HepG2 (cell line): Measurements from ENCODE around the gene MCTS1. TPM values are rescaled to one million over a fixed set of nuclear protein-coding genes. Genes with fewer than 3 reads are reported as not detected.

Source experiments
- JARID2 ChIP-seq: sonication (generic); formaldehyde crosslinking; IDR thresholded peaks from 2 replicates; pipeline ENCODE4 v1.8.1; 2023; ENCODE audit warnings: missing genetic modification reagents, inconsistent platforms; ENCODE audit not compliant: insufficient replicate concordance
- KDM4B ChIP-seq: sonication (generic); formaldehyde crosslinking; IDR thresholded peaks from 2 replicates; pipeline ENCODE4 v1.4.0; 2020; ENCODE audit warnings: missing genetic modification reagents
- MBNL3 ChIP-seq: fragments of 250-450 bp; sonication (Bioruptor Pico); conservative IDR thresholded peaks from 2 replicates; pipeline ENCODE4 v1.8.0; 2022; ENCODE audit warnings: mild to moderate bottlenecking, inconsistent platforms
- NRL ChIP-seq: sonication (generic); formaldehyde crosslinking; IDR thresholded peaks from 2 replicates; pipeline ENCODE4 v1.5.0; 2020; ENCODE audit warnings: missing genetic modification reagents, mild to moderate bottlenecking, moderate library complexity, borderline replicate concordance
- RFXAP ChIP-seq: sonication (generic); formaldehyde crosslinking; IDR thresholded peaks from 2 replicates; pipeline ENCODE4 v1.4.0; 2020; ENCODE audit warnings: missing genetic modification reagents, borderline replicate concordance
- SP1 ChIP-seq, 2 experiments: fragments of 450-650 bp in 1 of 2; sonication (generic) in 1 of 2; formaldehyde crosslinking in 1 of 2; IDR thresholded peaks; 2 replicates each; pipeline versions ENCODE4 v1.4.0 to v1.6.1; 2016 to 2020; ENCODE audit warnings: missing genetic modification reagents in 1 of 2
- TBX3 ChIP-seq: fragments of 450-650 bp; IDR thresholded peaks from 2 replicates; pipeline ENCODE4 v1.6.1; 2017; ENCODE audit warnings: antibody characterized with exemption, mild to moderate bottlenecking, inconsistent platforms, borderline replicate concordance
- ZNF264 ChIP-seq: sonication (generic); formaldehyde crosslinking; IDR thresholded peaks from 2 replicates; pipeline ENCODE4 v1.4.0; 2020; ENCODE audit warnings: missing genetic modification reagents
- ZNF552 ChIP-seq: sonication (generic); formaldehyde crosslinking; IDR thresholded peaks from 2 replicates; pipeline ENCODE4 v1.9.0; 2022; ENCODE audit warnings: missing genetic modification reagents, mild to moderate bottlenecking, borderline replicate concordance
- ZNF577 ChIP-seq: sonication (generic); formaldehyde crosslinking; IDR thresholded peaks from 2 replicates; pipeline ENCODE4 v1.4.0; 2020; ENCODE audit warnings: mild to moderate bottlenecking, low read depth, missing genetic modification reagents, borderline replicate concordance
- polyA plus RNA-seq, 8 experiments: library from polyadenylated mRNA; depleted of rRNA in 3 of 8; stranded (reverse) in 7 of 8; unstranded in 1 of 8; fragments of >200 nt; fragmentation: Illumina TruSeq in 4 of 8; extraction: Trizol in 4 of 8; gene quantifications; 2 replicates each; pipeline versions ENCODE4 v1.2.1 to v1.2.3, GENCODE V29; 2011 to 2016; ENCODE audit warnings: low read depth in 4 of 8, missing spikeins in 1 of 8, mixed read lengths in 1 of 8; ENCODE audit not compliant: insufficient read depth in 1 of 8
- total RNA-seq, 5 experiments: library from RNA; depleted of rRNA; stranded (reverse); fragments of >200 nt; fragmentation: Illumina TruSeq; extraction: Trizol; gene quantifications; 2 replicates each; pipeline ENCODE4 v1.2.3, GENCODE V29; 2016; ENCODE audit warnings: low read depth in 1 of 5
- TF ChIP-seq, protein P1 (sequence below), 2 experiments: fragments of 450-650 bp in 1 of 2; sonication (generic) in 1 of 2; formaldehyde crosslinking in 1 of 2; IDR thresholded peaks; 2 replicates each; pipeline versions ENCODE4 v1.6.1 to v1.8.0; 2016 to 2022; ENCODE audit warnings: antibody characterized with exemption in 1 of 2, mild to moderate bottlenecking in 1 of 2, missing genetic modification reagents in 1 of 2
- TF ChIP-seq, protein P2 (sequence below): IDR thresholded peaks from 2 replicates; pipeline ENCODE4 v1.6.1; 2012; ENCODE audit warnings: low read depth, low read length, improper control_type of control experiment
- TF ChIP-seq, protein P3 (sequence below): IDR thresholded peaks from 2 replicates; pipeline ENCODE4 v1.6.1; 2012; ENCODE audit warnings: inconsistent platforms
- TF ChIP-seq, protein P4 (sequence below): sonication (generic); formaldehyde crosslinking; IDR thresholded peaks from 2 replicates; pipeline ENCODE4 v1.5.0; 2020; ENCODE audit warnings: mild to moderate bottlenecking, missing genetic modification reagents

MCTS1 gene
- total and polyA plus RNA-seq, 2 of the 13 experiments (the other 11 are each of a cell fraction or from before 2014, with no cell fraction given), result 30.1 to 59.0 TPM

DNA sequence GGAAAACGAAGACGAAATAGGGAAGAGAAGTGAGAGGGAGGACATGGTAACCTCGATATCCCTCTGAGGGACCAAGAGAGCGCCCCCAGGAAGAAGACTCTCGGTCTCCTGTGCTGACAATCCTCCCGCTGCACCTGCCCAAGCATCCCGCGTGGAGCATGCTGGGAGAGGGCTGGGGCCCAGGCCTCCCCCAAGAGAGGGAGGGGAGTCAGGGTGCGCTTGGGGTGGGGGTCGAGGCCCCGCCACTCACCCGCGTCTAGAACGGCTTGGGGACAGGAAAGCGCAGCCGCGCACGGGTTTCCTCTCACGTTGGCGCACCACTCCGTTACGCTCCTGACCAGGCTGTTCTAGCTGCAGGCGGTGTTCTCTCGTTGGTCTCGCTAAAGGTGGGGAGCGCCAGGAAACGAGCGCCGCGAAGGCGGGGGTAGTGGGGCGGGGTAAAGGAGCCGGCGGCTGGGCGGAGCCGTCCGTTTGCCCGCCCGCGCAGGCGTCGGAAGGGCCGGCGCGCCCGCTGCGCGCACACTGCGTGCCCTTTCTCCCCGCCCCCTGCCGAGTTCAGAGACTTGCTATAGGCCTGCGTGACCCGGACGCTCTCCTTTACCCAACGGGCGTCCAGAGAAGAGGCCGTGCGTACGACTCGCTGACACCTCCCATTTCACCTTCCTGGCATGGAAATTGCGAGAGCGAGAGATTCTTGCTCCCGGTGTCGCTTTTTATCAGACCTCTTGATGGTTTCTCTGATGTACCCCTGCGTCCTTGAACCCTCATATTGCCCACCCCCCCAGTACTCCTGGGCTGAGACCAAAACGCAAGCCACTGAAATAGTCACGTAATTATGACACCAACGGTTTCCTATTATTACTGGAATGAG lies 26.0 kb downstream of the MCTS1 start, which contains the start of gene C1GALT1C1 (continued):
- TF ChIP-seq, protein P1, sequence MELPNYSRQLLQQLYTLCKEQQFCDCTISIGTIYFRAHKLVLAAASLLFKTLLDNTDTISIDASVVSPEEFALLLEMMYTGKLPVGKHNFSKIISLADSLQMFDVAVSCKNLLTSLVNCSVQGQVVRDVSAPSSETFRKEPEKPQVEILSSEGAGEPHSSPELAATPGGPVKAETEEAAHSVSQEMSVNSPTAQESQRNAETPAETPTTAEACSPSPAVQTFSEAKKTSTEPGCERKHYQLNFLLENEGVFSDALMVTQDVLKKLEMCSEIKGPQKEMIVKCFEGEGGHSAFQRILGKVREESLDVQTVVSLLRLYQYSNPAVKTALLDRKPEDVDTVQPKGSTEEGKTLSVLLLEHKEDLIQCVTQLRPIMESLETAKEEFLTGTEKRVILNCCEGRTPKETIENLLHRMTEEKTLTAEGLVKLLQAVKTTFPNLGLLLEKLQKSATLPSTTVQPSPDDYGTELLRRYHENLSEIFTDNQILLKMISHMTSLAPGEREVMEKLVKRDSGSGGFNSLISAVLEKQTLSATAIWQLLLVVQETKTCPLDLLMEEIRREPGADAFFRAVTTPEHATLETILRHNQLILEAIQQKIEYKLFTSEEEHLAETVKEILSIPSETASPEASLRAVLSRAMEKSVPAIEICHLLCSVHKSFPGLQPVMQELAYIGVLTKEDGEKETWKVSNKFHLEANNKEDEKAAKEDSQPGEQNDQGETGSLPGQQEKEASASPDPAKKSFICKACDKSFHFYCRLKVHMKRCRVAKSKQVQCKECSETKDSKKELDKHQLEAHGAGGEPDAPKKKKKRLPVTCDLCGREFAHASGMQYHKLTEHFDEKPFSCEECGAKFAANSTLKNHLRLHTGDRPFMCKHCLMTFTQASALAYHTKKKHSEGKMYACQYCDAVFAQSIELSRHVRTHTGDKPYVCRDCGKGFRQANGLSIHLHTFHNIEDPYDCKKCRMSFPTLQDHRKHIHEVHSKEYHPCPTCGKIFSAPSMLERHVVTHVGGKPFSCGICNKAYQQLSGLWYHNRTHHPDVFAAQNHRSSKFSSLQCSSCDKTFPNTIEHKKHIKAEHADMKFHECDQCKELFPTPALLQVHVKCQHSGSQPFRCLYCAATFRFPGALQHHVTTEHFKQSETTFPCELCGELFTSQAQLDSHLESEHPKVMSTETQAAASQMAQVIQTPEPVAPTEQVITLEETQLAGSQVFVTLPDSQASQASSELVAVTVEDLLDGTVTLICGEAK (IDR thresholded peaks at IDR 0.05), result no peak
- TF ChIP-seq, protein P1 (CRISPR knock-in tag; IDR thresholded peaks at IDR 0.05), result no peak
- TF ChIP-seq NRL (CRISPR knock-in tag) (no peak; the same call in 1 of the 2 replicates), ZNF577 (CRISPR knock-in tag) (no peak), JARID2 (no peak), KDM4B (no peak), RFXAP (CRISPR knock-in tag) (no peak), ZNF552 (CRISPR knock-in tag) (no peak), TBX3 (no peak), MBNL3 (CRISPR knock-in tag) (no peak), ZNF264 (no peak), SP1 (IDR thresholded peaks at IDR 0.05) (no peak), SP1 (CRISPR knock-in tag; IDR thresholded peaks at IDR 0.05) (peak; percentile 32; the same call in 1 of the 2 replicates)
- TF ChIP-seq, protein P2, sequence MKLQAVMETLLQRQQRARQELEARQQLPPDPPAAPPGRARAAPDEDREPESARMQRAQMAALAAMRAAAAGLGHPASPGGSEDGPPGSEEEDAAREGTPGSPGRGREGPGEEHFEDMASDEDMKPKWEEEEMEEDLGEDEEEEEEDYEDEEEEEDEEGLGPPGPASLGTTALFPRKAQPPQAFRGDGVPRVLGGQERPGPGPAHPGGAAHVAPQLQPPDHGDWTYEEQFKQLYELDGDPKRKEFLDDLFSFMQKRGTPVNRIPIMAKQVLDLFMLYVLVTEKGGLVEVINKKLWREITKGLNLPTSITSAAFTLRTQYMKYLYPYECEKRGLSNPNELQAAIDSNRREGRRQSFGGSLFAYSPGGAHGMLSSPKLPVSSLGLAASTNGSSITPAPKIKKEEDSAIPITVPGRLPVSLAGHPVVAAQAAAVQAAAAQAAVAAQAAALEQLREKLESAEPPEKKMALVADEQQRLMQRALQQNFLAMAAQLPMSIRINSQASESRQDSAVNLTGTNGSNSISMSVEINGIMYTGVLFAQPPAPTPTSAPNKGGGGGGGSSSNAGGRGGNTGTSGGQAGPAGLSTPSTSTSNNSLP, result no peak
- TF ChIP-seq, protein P3, sequence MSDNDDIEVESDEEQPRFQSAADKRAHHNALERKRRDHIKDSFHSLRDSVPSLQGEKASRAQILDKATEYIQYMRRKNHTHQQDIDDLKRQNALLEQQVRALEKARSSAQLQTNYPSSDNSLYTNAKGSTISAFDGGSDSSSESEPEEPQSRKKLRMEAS, result peak; percentile 65
- TF ChIP-seq, protein P4, sequence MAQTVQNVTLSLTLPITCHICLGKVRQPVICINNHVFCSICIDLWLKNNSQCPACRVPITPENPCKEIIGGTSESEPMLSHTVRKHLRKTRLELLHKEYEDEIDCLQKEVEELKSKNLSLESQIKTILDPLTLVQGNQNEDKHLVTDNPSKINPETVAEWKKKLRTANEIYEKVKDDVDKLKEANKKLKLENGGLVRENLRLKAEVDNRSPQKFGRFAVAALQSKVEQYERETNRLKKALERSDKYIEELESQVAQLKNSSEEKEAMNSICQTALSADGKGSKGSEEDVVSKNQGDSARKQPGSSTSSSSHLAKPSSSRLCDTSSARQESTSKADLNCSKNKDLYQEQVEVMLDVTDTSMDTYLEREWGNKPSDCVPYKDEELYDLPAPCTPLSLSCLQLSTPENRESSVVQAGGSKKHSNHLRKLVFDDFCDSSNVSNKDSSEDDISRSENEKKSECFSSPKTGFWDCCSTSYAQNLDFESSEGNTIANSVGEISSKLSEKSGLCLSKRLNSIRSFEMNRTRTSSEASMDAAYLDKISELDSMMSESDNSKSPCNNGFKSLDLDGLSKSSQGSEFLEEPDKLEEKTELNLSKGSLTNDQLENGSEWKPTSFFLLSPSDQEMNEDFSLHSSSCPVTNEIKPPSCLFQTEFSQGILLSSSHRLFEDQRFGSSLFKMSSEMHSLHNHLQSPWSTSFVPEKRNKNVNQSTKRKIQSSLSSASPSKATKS (CRISPR knock-in tag), result no peak
